ENCODE measurements around the gene C5orf22. TPM values are rescaled to one million over a fixed set of nuclear protein-coding genes. Genes with fewer than 3 reads are reported as not detected.

C5orf22 gene
- total and polyA plus RNA-seq, 2 of the 13 experiments (the other 11 are each of a cell fraction or from before 2014, with no cell fraction given), result 14.0 to 21.5 TPM

GRCh38 chr5:31554552-31554951 is 22.5 kb downstream of the C5orf22 start:
- POLR2A ChIA-PET, result no interaction called here
- TF ChIP-seq JUN (CRISPR knock-in tag; IDR thresholded peaks at IDR 0.05), result no peak
- TF ChIP-seq ZNF580 (CRISPR knock-in tag; IDR thresholded peaks at IDR 0.05; ENCODE audit: borderline replicate concordance, low read depth), result no peak
- TF ChIP-seq ZNF354B (CRISPR knock-in tag; IDR thresholded peaks at IDR 0.05), result no peak
- TF ChIP-seq TAF15 (IDR thresholded peaks at IDR 0.05; ENCODE audit: low read depth, low read length, poor library complexity, severe bottlenecking), result no peak
- TF ChIP-seq PREB (CRISPR knock-in tag; IDR thresholded peaks at IDR 0.05), result no peak
- no peak for TF ChIP-seq STAT6 (CRISPR knock-in tag; IDR thresholded peaks at IDR 0.05; ENCODE audit: borderline replicate concordance)
- TF ChIP-seq ZNF589 (CRISPR knock-in tag; conservative IDR thresholded peaks at IDR 0.05), result no peak
- TF ChIP-seq ZNF326 (CRISPR knock-in tag; IDR thresholded peaks at IDR 0.05; ENCODE audit: borderline replicate concordance), result no peak
- no peak for TF ChIP-seq ZNF777 (CRISPR knock-in tag; IDR thresholded peaks at IDR 0.05)
- TF ChIP-seq ZNF513 (CRISPR knock-in tag; conservative IDR thresholded peaks at IDR 0.05), result no peak
- no peak for TF ChIP-seq RFXANK (CRISPR knock-in tag; IDR thresholded peaks at IDR 0.05)
- TF ChIP-seq TBX3 (IDR thresholded peaks at IDR 0.05; ENCODE audit: borderline replicate concordance), result no peak

More at GRCh38 chr5:31554552-31554951, 22.5 kb downstream of the C5orf22 start:
- Histone ChIP-seq H2AFZ (ENCODE audit: low read length) (no peak overlapping the region), H3K27me3 (ENCODE audit: control insufficient read depth in 1 of 2, insufficient read depth in 2 of 2, low read length in 2 of 2) (no peaks in the 10 kb centered on the region), H3K4me2 (ENCODE audit: low read depth, low read length) (no peak overlapping the region), H3K79me2 (ENCODE audit: insufficient read depth, low read length) (no peaks in the 10 kb centered on the region), H3K4me3 (replicated peaks in 1 of 3; ENCODE audit: insufficient read depth in 1 of 3, low read depth in 2 of 3, low read length in 3 of 3) (no peak overlapping the region), H3K9ac (ENCODE audit: insufficient read depth, low read depth, low read length) (no peak overlapping the region), H3K4me1 (ENCODE audit: insufficient read depth, low read length) (no peaks in the 10 kb centered on the region), H3K36me3 (replicated peaks in 1 of 2; ENCODE audit: control insufficient read depth in 1 of 2, insufficient read depth in 2 of 2, low read length in 2 of 2) (peaks cover 3 to 12% of the 10 kb centered on the region in 2 experiments; a peak in 4 of 5 replicates), H3K9me3 (ENCODE audit: low read length) (no peaks in the 10 kb centered on the region), H3K27ac (ENCODE audit: extremely low read length, insufficient read depth, low read length) (no peak overlapping the region), H4K20me1 (ENCODE audit: insufficient read depth, low read length) (no peaks in the 10 kb centered on the region)
- FAIRE-seq (no peak), ATAC-seq (no peak), DNase-seq (ENCODE audit: low spot score) (no peak)
- no TSS peak for BruUV-seq (replicated peaks)
- in situ Hi-C loops (cut with HindIII; ENCODE audit: extremely low pct_ligation_motif_present, low pct_unique_long_range_greater_than_20kb) (no loop called here), intact Hi-C loops (cut with micrococcal nuclease; ENCODE audit: unreplicated experiment) (no loop called here)
- CTCF ChIA-PET (ENCODE audit: low intra/inter-chr PET ratio, low total read pairs), result no interaction called here
- WGBS (ENCODE audit: low lambda C conversion rate), result 100% methylated on average over 1 of the region's 1 CpG
